Measurements from ENCODE around the gene RCOR3.
"Not testable (repeated sequence)": the region's sequence is repeated elsewhere in the genome, so short reads cannot be mapped to it uniquely, and the experiment has no call there.

RCOR3 gene

GRCh38 chr1:211258756-211259637 lies at the start of gene RCOR3:
TSS of gene RCOR3 (plus strand) at chr1:211259366. CDS start at chr1:211259561, 195 bp downstream.
- peak; percentile 83 to 96 for DNase-seq (ENCODE audit: low spot score in 2 of 2)
- Histone ChIP-seq H3K36me3 (replicated peaks) (peaks cover 5% of the 10 kb centered on the region), H3K9me3 (peaks cover 3% of the 10 kb centered on the region; the same call in 1 of the 2 replicates), H3K4me3 (peak within 1 kb of the TSS; percentile 95), H3K27me3 (ENCODE audit: low read depth) (0 out of 2 replicates have a peak, but pooled peaks cover 2% of the 10 kb centered on the region), H3K4me1 (peaks cover 19% of the 10 kb centered on the region)
- in situ Hi-C loops (cut with MboI; ENCODE audit: low sequenced_read_pairs), result no loop called here

- in situ Hi-C loops (cut with MboI; ENCODE audit: low sequenced_read_pairs), result no loop called here
- H3K36me3 ChIP-seq (replicated peaks), result no peaks in the 10 kb centered on the region
- H3K9me3 ChIP-seq, result no peaks in the 10 kb centered on the region
- H3K27me3 ChIP-seq (ENCODE audit: low read depth), result peaks cover 2% of the 10 kb centered on the region; the same call in 1 of the 2 replicates
- no peaks in the 10 kb centered on the region for H3K4me1 ChIP-seq
- no peak for DNase-seq (ENCODE audit: low spot score in 2 of 2)
- no peak overlapping the region for H3K4me3 ChIP-seq
Observed at GRCh38 chr1:211210052-211210451, 49.1 kb upstream of the RCOR3 start.

DNA sequence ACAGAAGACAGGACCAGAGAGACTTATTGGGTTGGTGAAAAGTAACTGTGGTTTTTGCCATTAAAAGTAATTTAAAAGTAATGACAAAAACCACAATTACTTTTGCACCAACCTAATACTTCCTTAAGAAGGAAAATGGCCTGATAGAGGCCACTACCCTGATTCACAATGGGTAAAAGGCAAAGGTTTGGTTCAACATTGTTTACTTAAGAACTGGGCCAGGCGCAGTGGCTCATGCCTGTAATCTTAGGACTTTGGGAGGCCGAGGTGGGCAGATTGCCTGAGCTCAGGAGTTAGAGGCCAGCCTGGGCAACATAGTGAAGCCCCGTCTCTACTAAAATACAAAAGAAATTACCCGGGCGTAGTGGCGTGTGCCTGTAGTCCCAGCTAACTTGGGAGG lies 48.2 kb upstream of the RCOR3 start:
- DNase-seq (ENCODE audit: low spot score in 2 of 2), result no peak
- H3K27me3 ChIP-seq (ENCODE audit: low read depth), result peaks cover under 1% of the 10 kb centered on the region; the same call in 1 of the 2 replicates
- H3K9me3 ChIP-seq, result no peaks in the 10 kb centered on the region
- no peaks in the 10 kb centered on the region for H3K36me3 ChIP-seq (replicated peaks)
- no peak overlapping the region for H3K4me3 ChIP-seq
- no peaks in the 10 kb centered on the region for H3K4me1 ChIP-seq
- in situ Hi-C loops (cut with MboI; ENCODE audit: low sequenced_read_pairs), result no loop called here

DNA sequence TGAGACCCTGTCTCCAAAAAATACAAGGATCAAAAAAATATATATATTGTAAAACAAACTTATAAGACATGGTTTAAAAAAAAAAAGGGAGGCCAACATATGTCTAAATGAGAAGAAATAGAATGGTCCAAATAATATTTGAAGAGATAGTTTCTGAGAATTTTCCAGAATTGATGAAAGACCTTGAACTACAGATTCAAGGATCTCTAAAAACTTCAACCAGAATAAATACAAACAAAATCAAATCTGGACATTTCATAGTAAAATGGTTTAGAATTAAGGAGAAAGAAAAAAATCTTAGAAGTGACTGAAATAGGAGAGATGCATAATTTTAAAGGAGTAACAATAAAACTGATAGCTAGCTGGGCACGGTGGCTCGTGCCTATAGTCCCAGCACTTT lies 45.5 kb upstream of the RCOR3 start:
- in situ Hi-C loops (cut with MboI; ENCODE audit: low sequenced_read_pairs), result no loop called here
- peaks cover 9% of the 10 kb centered on the region for H3K27me3 ChIP-seq (ENCODE audit: low read depth)
- H3K36me3 ChIP-seq (replicated peaks), result no peaks in the 10 kb centered on the region
- no peak overlapping the region for H3K4me3 ChIP-seq
- no peak for DNase-seq (ENCODE audit: low spot score in 2 of 2)
- H3K4me1 ChIP-seq, result no peaks in the 10 kb centered on the region
- H3K9me3 ChIP-seq, result no peaks in the 10 kb centered on the region

- Histone ChIP-seq H3K27me3 (ENCODE audit: low read depth) (peaks cover 9% of the 10 kb centered on the region), H3K36me3 (replicated peaks) (no peaks in the 10 kb centered on the region), H3K4me3 (no peak overlapping the region), H3K4me1 (no peaks in the 10 kb centered on the region), H3K9me3 (no peaks in the 10 kb centered on the region)
- in situ Hi-C loops (cut with MboI; ENCODE audit: low sequenced_read_pairs), result no loop called here
- DNase-seq (ENCODE audit: low spot score in 2 of 2), result no peak
Observed at GRCh38 chr1:211215577-211215976, 43.6 kb upstream of the RCOR3 start.

DNA sequence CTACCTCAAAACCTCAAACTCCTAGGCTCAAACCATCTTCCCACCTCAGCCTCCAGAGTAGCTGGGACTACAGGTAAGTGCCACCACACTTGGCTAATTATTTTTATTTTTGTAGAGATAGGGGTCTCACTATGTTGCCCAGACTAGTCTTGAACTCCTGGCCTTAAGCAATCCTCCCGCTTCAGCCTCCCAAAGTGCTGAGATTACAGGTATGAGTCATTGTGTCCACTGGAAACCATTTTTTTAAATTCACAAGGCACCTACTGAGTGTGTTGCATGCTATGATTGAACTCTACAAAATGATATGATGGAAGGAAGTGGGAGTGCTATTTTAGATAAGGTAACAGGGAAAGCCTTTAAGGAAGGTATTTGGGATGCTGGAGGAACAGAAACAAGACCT lies 41.8 kb upstream of the RCOR3 start:
- no peak for DNase-seq (ENCODE audit: low spot score in 2 of 2)
- H3K36me3 ChIP-seq (replicated peaks), result no peaks in the 10 kb centered on the region
- no peaks in the 10 kb centered on the region for H3K4me1 ChIP-seq
- in situ Hi-C loops (cut with MboI; ENCODE audit: low sequenced_read_pairs), result no loop called here
- H3K4me3 ChIP-seq, result no peak overlapping the region
- peaks cover 9% of the 10 kb centered on the region for H3K27me3 ChIP-seq (ENCODE audit: low read depth)
- H3K9me3 ChIP-seq, result no peaks in the 10 kb centered on the region

- in situ Hi-C loops (cut with MboI; ENCODE audit: low sequenced_read_pairs); DNase-seq (ENCODE audit: low spot score in 2 of 2): not testable (repeated sequence)
Observed at GRCh38 chr1:211222469-211223234, 36.5 kb upstream of the RCOR3 start.

DNA sequence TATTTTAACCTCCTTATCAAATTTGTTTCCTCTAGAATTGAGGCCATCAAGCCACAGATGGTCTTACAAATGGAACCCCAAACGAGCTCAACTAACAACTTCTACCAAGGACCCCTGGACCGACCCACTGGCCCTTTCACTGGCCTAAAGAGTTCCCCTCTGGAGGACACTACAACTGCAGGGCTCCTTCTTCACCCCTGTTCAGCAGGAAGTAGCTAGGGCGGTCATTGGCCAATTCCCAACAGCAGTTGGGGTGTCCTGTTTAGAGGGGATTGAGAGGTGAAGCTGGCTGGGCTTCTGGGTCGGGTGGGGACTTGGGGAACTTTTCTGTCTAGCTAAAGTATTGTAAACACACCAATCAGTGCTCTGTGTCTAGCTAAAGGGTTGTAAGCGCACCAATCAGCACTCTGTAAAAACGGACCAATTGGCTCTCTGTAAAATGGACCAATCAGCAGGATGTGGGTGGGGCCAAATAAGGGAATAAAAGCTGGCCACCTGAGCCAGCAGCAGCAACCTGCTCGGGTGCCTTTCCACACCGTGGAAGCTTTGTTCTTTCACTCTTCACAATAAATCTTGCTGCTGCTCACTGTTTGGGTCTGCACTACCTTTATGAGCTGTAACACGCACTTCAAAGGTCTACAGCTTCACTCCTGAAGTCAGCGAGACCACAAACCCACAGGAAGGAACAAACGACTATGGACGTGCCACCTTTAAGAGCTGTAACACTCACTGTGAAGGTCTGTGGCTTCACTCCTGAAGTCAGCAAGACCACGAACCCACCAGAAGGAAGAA lies 30.4 kb upstream of the RCOR3 start:
- not testable (repeated sequence) for DNase-seq (ENCODE audit: low spot score in 2 of 2)

More at GRCh38 chr1:211222469-211223234, 36.5 kb upstream of the RCOR3 start:
- not testable (repeated sequence) for H3K4me3 ChIP-seq; H3K36me3 ChIP-seq (replicated peaks); H3K4me1 ChIP-seq; H3K9me3 ChIP-seq; H3K27me3 ChIP-seq (ENCODE audit: low read depth)

DNA sequence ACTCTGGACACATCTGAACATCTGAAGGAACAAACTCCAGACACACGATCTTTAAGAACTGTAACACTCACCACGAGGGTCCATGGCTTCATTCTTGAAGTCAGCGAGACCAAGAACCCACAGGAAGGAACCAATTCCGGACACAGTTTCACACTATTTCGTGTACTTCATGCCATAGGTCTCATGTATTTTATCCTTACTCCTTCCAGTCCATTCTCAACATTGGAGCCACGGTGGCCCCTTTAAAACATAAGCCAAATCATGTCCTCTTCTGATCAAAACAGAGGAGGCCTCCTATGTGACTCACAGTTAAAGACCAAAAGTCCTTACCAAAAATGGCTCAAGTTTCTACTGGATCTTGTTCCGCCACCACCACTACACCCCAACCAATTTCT lies 29.8 kb upstream of the RCOR3 start:
- Histone ChIP-seq H3K4me3 (no peak overlapping the region), H3K36me3 (replicated peaks) (no peaks in the 10 kb centered on the region), H3K27me3 (ENCODE audit: low read depth) (no peaks in the 10 kb centered on the region), H3K9me3 (no peaks in the 10 kb centered on the region), H3K4me1 (peaks cover 4% of the 10 kb centered on the region)
- in situ Hi-C loops (cut with MboI; ENCODE audit: low sequenced_read_pairs), result no loop called here
- DNase-seq (ENCODE audit: low spot score in 2 of 2), result no peak

More for the DNA sequence above, 30.4 kb upstream of the RCOR3 start:
- H3K36me3 ChIP-seq (replicated peaks); H3K4me1 ChIP-seq; H3K4me3 ChIP-seq; H3K9me3 ChIP-seq; H3K27me3 ChIP-seq (ENCODE audit: low read depth); in situ Hi-C loops (cut with MboI; ENCODE audit: low sequenced_read_pairs): not testable (repeated sequence)

GRCh38 chr1:211231873-211232272 lies 27.3 kb upstream of the RCOR3 start:
- Histone ChIP-seq H3K36me3 (replicated peaks) (no peaks in the 10 kb centered on the region), H3K27me3 (ENCODE audit: low read depth) (no peaks in the 10 kb centered on the region), H3K4me3 (no peak overlapping the region), H3K4me1 (peaks cover 4% of the 10 kb centered on the region), H3K9me3 (no peaks in the 10 kb centered on the region)
- no peak for DNase-seq (ENCODE audit: low spot score in 2 of 2)
- in situ Hi-C loops (cut with MboI; ENCODE audit: low sequenced_read_pairs), result no loop called here

GRCh38 chr1:211236633-211237320 lies 22.4 kb upstream of the RCOR3 start:
- Histone ChIP-seq H3K27me3 (ENCODE audit: low read depth) (no peaks in the 10 kb centered on the region), H3K4me3 (no peak overlapping the region), H3K9me3 (no peaks in the 10 kb centered on the region), H3K36me3 (replicated peaks) (no peaks in the 10 kb centered on the region), H3K4me1 (peaks cover 4% of the 10 kb centered on the region)
- in situ Hi-C loops (cut with MboI; ENCODE audit: low sequenced_read_pairs), result no loop called here
- DNase-seq (ENCODE audit: low spot score in 2 of 2), result no peak

- no peaks in the 10 kb centered on the region for H3K36me3 ChIP-seq (replicated peaks)
- H3K9me3 ChIP-seq, result no peaks in the 10 kb centered on the region
- in situ Hi-C loops (cut with MboI; ENCODE audit: low sequenced_read_pairs), result no loop called here
- no peak overlapping the region for H3K4me3 ChIP-seq
- no peaks in the 10 kb centered on the region for H3K27me3 ChIP-seq (ENCODE audit: low read depth)
- H3K4me1 ChIP-seq, result peaks cover 4% of the 10 kb centered on the region
- no peak for DNase-seq (ENCODE audit: low spot score in 2 of 2)
Observed at GRCh38 chr1:211237579-211237978, 21.6 kb upstream of the RCOR3 start.

- in situ Hi-C loops (cut with MboI; ENCODE audit: low sequenced_read_pairs); H3K4me3 ChIP-seq; H3K9me3 ChIP-seq; DNase-seq (ENCODE audit: low spot score in 2 of 2); H3K27me3 ChIP-seq (ENCODE audit: low read depth); H3K36me3 ChIP-seq (replicated peaks); H3K4me1 ChIP-seq: not testable (repeated sequence)
Observed at GRCh38 chr1:211240567-211240966, 18.6 kb upstream of the RCOR3 start.
